Measurements from ENCODE around the gene PIGN.

The PIGN gene

DNA sequence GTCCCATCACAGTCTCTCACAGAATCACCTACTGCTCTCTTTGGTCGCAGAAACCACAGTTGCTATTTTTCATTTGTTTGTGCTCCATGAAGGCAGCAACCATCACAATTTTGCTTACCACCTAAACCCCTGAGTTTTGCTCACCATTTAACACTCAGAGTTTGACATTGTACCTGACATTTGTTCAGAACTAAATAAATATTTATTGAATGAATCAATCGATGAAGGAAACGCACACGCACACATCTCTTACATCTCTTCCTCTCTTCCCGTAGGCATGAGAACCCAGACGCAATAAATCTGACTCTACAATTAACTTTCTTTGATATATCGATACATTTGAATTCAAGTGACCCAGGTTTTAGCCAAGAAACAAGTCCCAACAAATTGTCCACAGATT lies 188.5 kb downstream of the PIGN start:
- no peak for DNase-seq

DNA sequence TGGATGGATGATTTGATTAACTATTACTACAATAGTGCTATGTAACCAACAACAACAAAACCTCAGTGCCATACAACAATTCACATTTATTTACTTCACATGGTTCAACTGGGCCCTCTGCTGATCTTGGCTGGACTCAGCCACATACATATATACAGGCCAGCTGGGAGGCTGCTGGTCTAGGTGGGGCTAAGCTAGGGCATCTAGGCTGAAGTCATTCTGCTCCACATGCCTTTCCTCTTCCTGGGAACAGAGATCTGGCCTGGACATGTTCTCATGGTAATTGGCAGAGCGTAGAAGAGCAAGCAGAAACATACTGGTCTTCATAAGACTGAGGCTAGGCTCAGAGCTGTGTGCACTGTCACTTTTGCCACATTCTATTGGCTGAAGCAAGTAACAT lies 191.2 kb downstream of the PIGN start:
- DNase-seq, result no peak

DNA sequence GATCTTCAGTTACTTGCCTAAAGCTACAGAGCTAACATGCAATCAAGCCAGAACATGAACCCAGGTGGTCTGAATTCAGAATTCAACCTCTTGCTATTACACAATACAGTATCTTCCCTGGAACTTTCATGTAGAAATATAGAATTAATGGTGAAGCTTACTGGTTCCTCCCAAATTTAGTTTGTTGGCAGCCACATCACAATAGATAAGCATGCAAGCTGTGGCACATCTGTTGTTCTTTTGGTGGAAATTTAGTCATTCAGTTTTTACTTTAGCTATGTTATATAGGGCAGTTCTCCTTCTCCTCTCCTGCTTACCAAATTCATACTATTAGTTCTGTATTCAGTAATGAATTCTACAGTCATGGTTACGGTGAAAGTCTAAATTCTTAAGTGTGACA lies 193.0 kb downstream of the PIGN start:
- no peak for DNase-seq

DNA sequence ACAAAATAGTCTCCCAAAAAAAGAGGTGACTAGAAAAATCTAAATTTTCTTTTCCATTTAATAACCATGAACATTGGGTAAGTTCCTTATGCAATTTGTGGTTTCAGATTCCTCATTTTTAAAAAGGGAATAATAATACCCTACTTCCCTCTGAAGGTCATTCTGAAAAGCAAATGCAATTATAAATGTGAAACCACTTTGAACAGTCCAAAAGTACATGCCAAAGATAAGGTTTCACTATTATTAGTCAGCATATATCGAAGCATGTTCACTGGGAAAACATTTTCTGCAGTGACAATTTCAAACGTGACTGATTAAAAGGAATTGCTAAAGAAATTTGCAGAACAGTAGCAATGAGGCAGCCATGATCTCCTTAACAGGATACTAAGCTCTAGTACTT lies 193.9 kb downstream of the PIGN start:
- no peak for DNase-seq

DNA sequence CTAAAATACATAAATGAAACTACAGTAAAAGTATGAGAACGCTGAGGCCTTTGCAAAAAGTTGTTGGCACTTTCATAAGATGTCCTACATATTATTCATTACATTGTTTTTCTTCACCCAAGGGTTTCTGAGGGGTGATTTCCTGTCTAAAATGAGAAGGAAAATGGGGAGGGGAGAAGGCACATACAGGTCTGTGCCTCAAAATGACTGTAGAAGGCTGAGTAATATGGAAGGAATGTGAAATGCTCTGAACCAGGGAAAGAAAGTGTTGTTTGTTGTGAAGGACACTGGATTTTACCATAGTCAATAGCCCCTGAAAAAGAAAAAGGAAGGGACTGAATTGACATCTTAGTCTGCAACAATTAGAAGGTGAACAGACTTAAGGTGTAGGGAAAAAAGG lies 194.6 kb downstream of the PIGN start:
- no peak for DNase-seq

DNA sequence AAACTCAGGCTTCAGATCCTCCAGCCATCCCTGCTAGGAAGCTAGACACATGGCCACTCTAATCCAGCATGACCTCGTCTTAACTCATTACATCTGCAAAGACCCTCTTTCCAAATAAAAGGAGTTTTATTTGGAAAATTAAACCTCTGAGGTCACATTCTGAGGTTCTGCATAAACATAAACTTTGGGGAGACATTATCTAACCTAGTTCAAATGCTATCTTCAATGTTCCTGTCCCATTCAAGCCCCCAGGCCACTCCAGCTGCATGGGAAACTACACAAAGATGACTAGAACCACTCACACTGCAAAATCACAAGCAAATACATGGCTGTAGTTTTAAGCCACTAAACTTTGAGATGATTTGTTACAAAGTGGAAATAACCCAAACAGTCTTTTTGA lies 195.0 kb downstream of the PIGN start:
- DNase-seq, result no peak

DNA sequence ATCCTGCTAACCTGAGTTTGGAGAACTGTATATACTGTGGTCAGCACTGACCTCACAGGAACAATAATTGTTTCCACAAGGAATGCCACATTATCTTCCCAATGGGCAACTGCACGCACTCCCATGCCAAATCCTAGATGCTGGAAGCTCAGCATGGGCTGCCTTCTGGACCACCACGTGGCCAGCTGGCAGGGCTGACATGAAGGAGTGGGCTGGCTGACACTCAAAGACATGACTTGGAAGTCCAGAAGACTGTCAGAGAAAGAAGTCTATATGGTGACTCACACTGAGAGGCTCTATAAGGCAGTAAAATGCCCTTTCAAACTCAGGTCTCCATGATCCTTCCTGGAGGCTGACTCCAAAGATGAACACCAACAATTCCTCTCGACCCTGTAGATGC lies 195.7 kb downstream of the PIGN start:
- no peak for DNase-seq
